ENCODE data around the gene SLC13A2. TPM values are rescaled to one million over a fixed set of nuclear protein-coding genes. Genes with fewer than 3 reads are reported as not detected.
A peak's percentile ranks its signal among the peaks of the same experiment; 100 is the strongest.
"Not testable (repeated sequence)": the region's sequence is repeated elsewhere in the genome, so short reads cannot be mapped to it uniquely, and the experiment has no call there.

SLC13A2 gene
- total RNA-seq, 1 experiment from 2014 or later = not detected

- Histone ChIP-seq H3K4me1 (ENCODE audit: control insufficient read depth, insufficient read depth, low read length) (no peaks in the 10 kb centered on the region), H3K4me3 (ENCODE audit: low read depth in 2 of 2, low read length in 2 of 2) (no peak overlapping the region), H3K27me3 (ENCODE audit: control insufficient read depth, insufficient read depth, low read length) (no peaks in the 10 kb centered on the region), H3K36me3 (ENCODE audit: control insufficient read depth, insufficient read depth, low read length) (no peaks in the 10 kb centered on the region), H3K9me3 (ENCODE audit: control insufficient read depth, insufficient read depth, low read depth, low read length) (no peaks in the 10 kb centered on the region), H3K27ac (ENCODE audit: low read length) (no peak overlapping the region)
- TF ChIP-seq SIN3A (IDR thresholded peaks at IDR 0.05; ENCODE audit: borderline replicate concordance, insufficient read depth, low read depth, low read length) = no peak
- no peak for TF ChIP-seq REST (IDR thresholded peaks at IDR 0.05; ENCODE audit: insufficient read depth in 1 of 2, low read depth in 2 of 2, low read length in 1 of 2)
- no peak for TF ChIP-seq CTCF (IDR thresholded peaks at IDR 0.05)
- no peak for TF ChIP-seq POLR2AphosphoS5 (IDR thresholded peaks at IDR 0.05; ENCODE audit: low read depth, low read length)
- TF ChIP-seq TCF7L2 (IDR thresholded peaks at IDR 0.05; ENCODE audit: low read depth, low read length) = no peak
- ChIA-PET POLR2A (no interaction called here), CTCF (no interaction called here)
- no peak for DNase-seq (ENCODE audit: low read depth, low spot score)
- in situ Hi-C loops (cut with HindIII; ENCODE audit: low pct_unique_long_range_greater_than_20kb, low sequenced_read_pairs) = no loop called here
- no TSS peak for BruUV-seq (replicated peaks)
- intact Hi-C loops (cut with micrococcal nuclease; ENCODE audit: unreplicated experiment) = no loop called here
- ATAC-seq = peak; percentile 4; the same call in 1 of the 2 replicates
Measured at GRCh38 chr17:28520687-28521086, 47.2 kb downstream of the SLC13A2 start.

GRCh38 chr17:28521311-28522085 lies 48.1 kb downstream of the SLC13A2 start:
- in situ Hi-C loops (cut with HindIII; ENCODE audit: low pct_unique_long_range_greater_than_20kb, low sequenced_read_pairs) = no loop called here
- CTCF ChIA-PET = no interaction called here
- POLR2A ChIA-PET = interaction anchor here (0.6 kb wide), 1 partner anchor 92 kb away, joined by 6 read pairs; no protein-coding TSS in a partner anchor
- Histone ChIP-seq H3K9me3 (ENCODE audit: control insufficient read depth, insufficient read depth, low read depth, low read length) (no peaks in the 10 kb centered on the region), H3K27ac (ENCODE audit: low read length) (no peak overlapping the region), H3K4me1 (ENCODE audit: control insufficient read depth, insufficient read depth, low read length) (no peaks in the 10 kb centered on the region), H3K27me3 (ENCODE audit: control insufficient read depth, insufficient read depth, low read length) (no peaks in the 10 kb centered on the region), H3K4me3 (ENCODE audit: low read depth in 2 of 2, low read length in 2 of 2) (no peak overlapping the region), H3K36me3 (ENCODE audit: control insufficient read depth, insufficient read depth, low read length) (no peaks in the 10 kb centered on the region)
- intact Hi-C loops (cut with micrococcal nuclease; ENCODE audit: unreplicated experiment) = no loop called here
- no TSS peak for BruUV-seq (replicated peaks)
- TF ChIP-seq REST (IDR thresholded peaks at IDR 0.05; ENCODE audit: insufficient read depth in 1 of 2, low read depth in 2 of 2, low read length in 1 of 2) (no peak), TCF7L2 (IDR thresholded peaks at IDR 0.05; ENCODE audit: low read depth, low read length) (no peak), POLR2AphosphoS5 (IDR thresholded peaks at IDR 0.05; ENCODE audit: low read depth, low read length) (no peak), SIN3A (IDR thresholded peaks at IDR 0.05; ENCODE audit: borderline replicate concordance, insufficient read depth, low read depth, low read length) (no peak), CTCF (IDR thresholded peaks at IDR 0.05) (no peak)
- DNase-seq (ENCODE audit: low read depth, low spot score) = no peak
- no peak for ATAC-seq

- CTCF ChIA-PET; H3K9me3 ChIP-seq (ENCODE audit: control insufficient read depth, insufficient read depth, low read depth, low read length); BruUV-seq (replicated peaks); DNase-seq (ENCODE audit: low read depth, low spot score); ATAC-seq; H3K4me3 ChIP-seq (ENCODE audit: low read depth in 2 of 2, low read length in 2 of 2); H3K27me3 ChIP-seq (ENCODE audit: control insufficient read depth, insufficient read depth, low read length); intact Hi-C loops (cut with micrococcal nuclease; ENCODE audit: unreplicated experiment); H3K4me1 ChIP-seq (ENCODE audit: control insufficient read depth, insufficient read depth, low read length); in situ Hi-C loops (cut with HindIII; ENCODE audit: low pct_unique_long_range_greater_than_20kb, low sequenced_read_pairs); H3K27ac ChIP-seq (ENCODE audit: low read length); H3K36me3 ChIP-seq (ENCODE audit: control insufficient read depth, insufficient read depth, low read length); POLR2A ChIA-PET: not testable (repeated sequence)
Measured at GRCh38 chr17:28522281-28522680, 48.8 kb downstream of the SLC13A2 start.
